GM12878 (cell line): Measurements from ENCODE around the gene CCDC181. TPM values are rescaled to one million over a fixed set of nuclear protein-coding genes. Genes with fewer than 3 reads are reported as not detected.

ENCODE experiments used
- ATAC-seq: fragments of 200-7000 bp; cut with Tn5 transposase; 3 replicates; pipeline ENCODE4 v1.9.1; 2020; ENCODE audit warnings: mild to moderate bottlenecking, moderate library complexity
- Bru-seq: library from RNA; stranded (reverse); fragments of 400-500 nt; gene quantifications from one replicate; lab custom pipeline; 2021; lab: Mats Ljungman, UMichigan
- BruChase-seq, 2 experiments: library from RNA; stranded (reverse); fragments of 400-500 nt; gene quantifications; one replicate each; lab custom pipeline; 2021; lab: Mats Ljungman, UMichigan
- BruUV-seq: library from RNA; stranded (reverse); fragments of 400-500 nt; replicated peaks from 2 replicates; lab custom pipeline; 2021; lab: Mats Ljungman, UMichigan
- CTCF ChIA-PET: fragments of 300-600 bp; sonication (Branson Sonifier 250); formaldehyde crosslinking; extraction: SDS; loops from one replicate; lab custom pipeline; 2021; ENCODE audit warnings: inconsistent platforms; lab: Yijun Ruan, JAX
- POLR2A ChIA-PET: fragments of 350-600 bp; formaldehyde crosslinking; extraction: SDS; loops from one replicate; lab custom pipeline; 2021; ENCODE audit warnings: inconsistent platforms; lab: Charles Lee
- RAD21 ChIA-PET: fragments of 300-600 bp; sonication (Branson Sonifier 250); formaldehyde crosslinking; loops from one replicate; lab custom pipeline; 2023; ENCODE audit warnings: antibody characterized with exemption; ENCODE audit not compliant: unreplicated experiment; lab: Charles Lee
- SMC1A ChIA-PET: fragments of 300-600 bp; sonication (Branson Sonifier 250); formaldehyde crosslinking; loops from one replicate; lab custom pipeline; 2023; ENCODE audit not compliant: unreplicated experiment, uncharacterized antibody; lab: Charles Lee
- DNase-seq: peaks from one replicate; pipeline ENCODE4 v3.0.0-alpha.2; 2011; ENCODE audit warnings: low read depth, low spot score
- FAIRE-seq: peaks from 3 replicates; lab custom pipeline; 2011; peaks lifted over from hg19 to GRCh38; lab: Jason Lieb, UNC
- H2AFZ ChIP-seq: 2 replicates; pipeline ENCODE4 v1.6.0; 2011; ENCODE audit warnings: low read depth, low read length, control low read depth; ENCODE audit not compliant: control insufficient read depth
- H3K27ac ChIP-seq: 2 replicates; pipeline ENCODE4 v1.5.1; 2011; ENCODE audit warnings: control low read depth; ENCODE audit not compliant: control insufficient read depth, insufficient read depth
- H3K27me3 ChIP-seq, 2 experiments: replicated peaks in 1 of 2; 2 replicates each; pipeline versions ENCODE4 v1.6.0 to v1.6.1; 2011; ENCODE audit warnings: low read length in 1 of 2; ENCODE audit not compliant: control insufficient read depth in 2 of 2, insufficient read depth in 2 of 2
- H3K36me3 ChIP-seq, 2 experiments: 2 replicates each; pipeline ENCODE4 v1.5.1; 2011; ENCODE audit warnings: low read length in 1 of 2; ENCODE audit not compliant: control insufficient read depth in 2 of 2, insufficient read depth in 2 of 2
- H3K4me1 ChIP-seq: 2 replicates; pipeline ENCODE4 v1.6.1; 2011; ENCODE audit warnings: mild to moderate bottlenecking, low read length, moderate library complexity, mixed read lengths; ENCODE audit not compliant: control insufficient read depth, insufficient read depth
- H3K4me2 ChIP-seq: 2 replicates; pipeline ENCODE4 v1.6.0; 2011; ENCODE audit warnings: control low read depth; ENCODE audit not compliant: control insufficient read depth, insufficient read depth
- H3K4me3 ChIP-seq: fragments of 200-600 bp; sonication (generic); 2 replicates; pipeline ENCODE4 v1.5.1; 2016
- H3K79me2 ChIP-seq: 2 replicates; pipeline ENCODE4 v1.6.0; 2011; ENCODE audit warnings: low read length; ENCODE audit not compliant: control insufficient read depth, insufficient read depth
- H3K9ac ChIP-seq: 2 replicates; pipeline ENCODE4 v1.8.0; 2011; ENCODE audit warnings: low read length, control low read depth, mixed read lengths; ENCODE audit not compliant: control insufficient read depth, insufficient read depth
- H3K9me3 ChIP-seq: replicated peaks from 3 replicates; pipeline ENCODE4 v1.5.1; 2011; ENCODE audit warnings: mild to moderate bottlenecking, low read length; ENCODE audit not compliant: control insufficient read depth, insufficient read depth
- H4K20me1 ChIP-seq: 2 replicates; pipeline ENCODE4 v1.6.0; 2011; ENCODE audit not compliant: control insufficient read depth, insufficient read depth
- BHLHE40 ChIP-seq, 2 experiments: fragments of 450-650 bp in 1 of 2; IDR thresholded peaks; 2 replicates each; pipeline ENCODE4 v1.6.1; 2011 to 2017; ENCODE audit warnings: low read depth in 2 of 2, borderline replicate concordance in 1 of 2, improper control_type of control experiment in 1 of 2, low read length in 1 of 2, mild to moderate bottlenecking in 1 of 2
- BMI1 ChIP-seq: fragments of 450-650 bp; IDR thresholded peaks from 2 replicates; pipeline ENCODE4 v1.6.1; 2016; ENCODE audit warnings: mild to moderate bottlenecking, moderate library complexity, borderline replicate concordance
- EGR1 ChIP-seq, 2 experiments: IDR thresholded peaks; 1 replicate in 1 of 2; 2 replicates in 1 of 2; pipeline ENCODE4 v1.6.1; 2011 to 2012; ENCODE audit warnings: low read depth in 2 of 2, low read length in 2 of 2, borderline replicate concordance in 1 of 2, mild to moderate bottlenecking in 1 of 2, moderate library complexity in 1 of 2
- HDAC2 ChIP-seq: fragments of 200-600 bp; sonication (generic); IDR thresholded peaks from 2 replicates; pipeline ENCODE4 v1.6.1; 2017
- KLF5 ChIP-seq: fragments of 450-650 bp; IDR thresholded peaks from 2 replicates; pipeline ENCODE4 v1.6.1; 2014; ENCODE audit warnings: mild to moderate bottlenecking; ENCODE audit not compliant: partially characterized antibody
- NR2C2 ChIP-seq: IDR thresholded peaks from 2 replicates; pipeline ENCODE4 v1.6.1; 2011; ENCODE audit warnings: borderline replicate concordance, low read depth; ENCODE audit not compliant: control insufficient read depth, insufficient read length
- POLR2AphosphoS2 ChIP-seq: IDR thresholded peaks from 2 replicates; pipeline ENCODE4 v1.6.1; 2011; ENCODE audit warnings: low read depth, mild to moderate bottlenecking, low read length, improper control_type of control experiment, moderate library complexity
- REST ChIP-seq: IDR thresholded peaks from 2 replicates; pipeline ENCODE4 v1.6.1; 2012; ENCODE audit warnings: mild to moderate bottlenecking, low read depth, low read length
- SMAD1 ChIP-seq: fragments of 450-650 bp; IDR thresholded peaks from 2 replicates; pipeline ENCODE4 v1.6.1; 2018; ENCODE audit warnings: mild to moderate bottlenecking, low read depth; ENCODE audit not compliant: partially characterized antibody
- SRF ChIP-seq, 2 experiments: IDR thresholded peaks; 2 replicates each; pipeline ENCODE4 v1.6.1; 2011; ENCODE audit warnings: low read depth in 2 of 2, low read length in 2 of 2, mild to moderate bottlenecking in 1 of 2, moderate library complexity in 1 of 2
- TAF1 ChIP-seq: IDR thresholded peaks from 2 replicates; pipeline ENCODE4 v1.6.1; 2011; ENCODE audit warnings: mild to moderate bottlenecking, low read depth, low read length, borderline replicate concordance
- ZBED1 ChIP-seq: IDR thresholded peaks from 2 replicates; pipeline ENCODE4 v1.6.1; 2016; ENCODE audit warnings: borderline replicate concordance
- ZBTB11 ChIP-seq: fragments of 450-650 bp; formaldehyde crosslinking; IDR thresholded peaks from 2 replicates; pipeline ENCODE4 v1.5.0; 2022; ENCODE audit warnings: mild to moderate bottlenecking, missing genetic modification characterization
- WGBS: methylation state at CpG from one replicate; pipeline ENCODE4 v1.1.6; 2016; ENCODE audit warnings: low lambda C conversion rate; ENCODE audit not compliant: insufficient replicate concordance, insufficient coverage; ENCODE audit errors: missing lambda C conversion rate; 5-methylcytosine and 5-hydroxymethylcytosine counted together
- in situ Hi-C: fragments of 300-500 bp; cut with MboI; formaldehyde crosslinking; loops from 9 replicates; pipeline ENCODE4 v1.14.3; 2018; ENCODE audit warnings: mixed read lengths
- intact Hi-C: fragments of 100-400 bp; cut with micrococcal nuclease; formaldehyde crosslinking; loops from one replicate; pipeline ENCODE4 v1.14.2; 2022; ENCODE audit not compliant: unreplicated experiment
- long read RNA-seq, 2 experiments: library from polyadenylated mRNA; unstranded; transcript quantifications; one replicate each; pipeline ENCODE4 v2.0.0, GENCODE V29; 2019 to 2020
- polyA minus RNA-seq, 3 experiments: library from RNA; depleted of rRNA, polyadenylated mRNA; stranded (reverse); fragments of >200 nt; gene quantifications; 2 replicates each; pipeline ENCODE4 v1.2.3, GENCODE V29; 2011
- polyA plus RNA-seq, 11 experiments: library from polyadenylated mRNA; depleted of rRNA in 4 of 11; unstranded in 6 of 11; stranded (reverse) in 5 of 11; fragments of >200 nt; fragmentation: Nextera tagmentation in 4 of 11; fragmentation: Illumina TruSeq in 1 of 11; extraction: Ambion mirVana in 4 of 11; extraction: Trizol in 1 of 11; gene quantifications; 1 replicate in 1 of 11; 2 replicates in 10 of 11; pipeline versions ENCODE4 v1.2.1 to v1.2.3, GENCODE V29; 2011 to 2016; ENCODE audit warnings: inconsistent platforms in 2 of 11, missing spikeins in 2 of 11, low read depth in 1 of 11
- total RNA-seq, 4 experiments: library from RNA; depleted of rRNA in 3 of 4; stranded (reverse); fragments of >200 nt in 3 of 4; fragmentation: Illumina TruSeq in 1 of 4; extraction: Trizol in 1 of 4; gene quantifications; 2 replicates each; pipeline versions ENCODE4 v1.2.1 to v1.2.3, GENCODE V29; 2013 to 2021

CCDC181 gene
- not detected in 2 replicates for total RNA-seq (2013; cell fraction: nucleolus; rRNA removed)
- not detected in 2 replicates for total RNA-seq (2014; rRNA removed)
- not detected in 2 replicates for total RNA-seq (2014; rRNA removed; fragmentation: Illumina TruSeq; extraction: Trizol)
- not detected in 2 replicates for total RNA-seq (2021)
- not detected for polyA plus RNA-seq (2011; ENCODE audit: low read depth)
- polyA plus RNA-seq (2011; rRNA removed) = not detected in 2 replicates
- not detected in 2 replicates for polyA plus RNA-seq (2011; cell fraction: cytosol; rRNA removed)
- not detected in 2 replicates for polyA plus RNA-seq (2011; cell fraction: nucleus; rRNA removed)
- not detected in 2 replicates for polyA plus RNA-seq (2012)
- polyA plus RNA-seq (2014; fragmentation: Illumina TruSeq; extraction: Trizol) = not detected in 2 replicates
- polyA plus RNA-seq (2014; fragmentation: Nextera tagmentation; extraction: Ambion mirVana) = not detected
- not detected in 2 replicates for polyA plus RNA-seq (2014; rRNA removed)
- not detected for polyA plus RNA-seq (2016; fragmentation: Nextera tagmentation; extraction: Ambion mirVana)
- not detected in 2 replicates for polyA minus RNA-seq (2011; rRNA and poly(A)+ RNA removed)
- not detected in 2 replicates for polyA minus RNA-seq (2011; cell fraction: cytosol; rRNA and poly(A)+ RNA removed)
- 0.24 TPM in 1 of 2 replicates, not detected in the other for polyA minus RNA-seq (2011; cell fraction: nucleus; rRNA and poly(A)+ RNA removed)
- Bru-seq, nascent RNA = percentile 19 among the genes with signal in this experiment
- BruChase-seq, experiment 1, labeled RNA remaining after a 6-hour chase = percentile 23 among the genes with signal in this experiment
- percentile 36 among the genes with signal in this experiment for BruChase-seq, experiment 2, labeled RNA remaining after a 2-hour chase
- long read RNA-seq, experiment 1 = 0 reads
- long read RNA-seq, experiment 2, partial matches to known transcripts = 0 of 1 reads
- long read RNA-seq, experiment 2, other reads (novel, unspliced or antisense) = 1 of 1 reads

GRCh38 chr1:169427081-169427641 is at the start of gene CCDC181:
Gene CCDC181, minus strand, starts transcription at chr1:169427474. Its CDS starts 2,547 bp downstream, at chr1:169424927.
- no peaks in the 10 kb centered on the region; the same call in 2 of the 3 replicates for H3K9me3 ChIP-seq
- H3K36me3 ChIP-seq = no peaks in the 10 kb centered on the region
- CTCF ChIA-PET = interaction anchor here (1.1 kb wide), 1 partner anchor 142 kb away, joined by 4 read pairs; no protein-coding TSS in a partner anchor
- no peaks in the 10 kb centered on the region for H4K20me1 ChIP-seq
- POLR2A ChIA-PET = no interaction called here
- H3K4me2 ChIP-seq = peak within 1 kb of the TSS; percentile 82
- in situ Hi-C loops = no loop called here
- H3K9ac ChIP-seq = no peak within 1 kb of the TSS
- RAD21 ChIA-PET = no interaction called here
- peaks cover 0 to 4% of the 10 kb centered on the region in 2 experiments; a peak in 2 of 4 replicates for H3K27me3 ChIP-seq
- no peak within 1 kb of the TSS for H3K27ac ChIP-seq
- ATAC-seq = peak; percentile 87
- intact Hi-C loops = no loop called here
- H3K79me2 ChIP-seq = no peaks in the 10 kb centered on the region
- no peaks in the 10 kb centered on the region for H3K4me1 ChIP-seq
- H2AFZ ChIP-seq = peak within 1 kb of the TSS; percentile 52
- FAIRE-seq = no peak
- SMC1A ChIA-PET = interaction anchor here (0.8 to 1.7 kb wide), 3 partner anchors 59 to 824 kb away, joined by 3 to 4 read pairs (median 4); no protein-coding TSS in a partner anchor
- BruUV-seq = no TSS peak
- DNase-seq = peak; percentile 8
- 33% methylated on average over 27 of the region's 29 CpGs for WGBS
- no peak within 1 kb of the TSS for H3K4me3 ChIP-seq
- TF ChIP-seq ZBTB11 (CRISPR knock-in tag) = no peak
- peak; percentile 79 for TF ChIP-seq BMI1
- no peak for TF ChIP-seq EGR1 (IDR thresholded peaks at IDR 0.05; ENCODE audit: borderline replicate concordance in 1 of 2, low read depth in 2 of 2, low read length in 2 of 2)
- peak; percentile 54 to 69; a peak in 3 of 4 replicates for TF ChIP-seq BHLHE40 (IDR thresholded peaks at IDR 0.05; ENCODE audit: borderline replicate concordance in 1 of 2, low read depth in 2 of 2, low read length in 1 of 2)
- TF ChIP-seq SRF (IDR thresholded peaks at IDR 0.05; ENCODE audit: low read depth in 2 of 2, low read length in 2 of 2) = no peak
- no peak for TF ChIP-seq HDAC2
- no peak for TF ChIP-seq NR2C2
- TF ChIP-seq TAF1 = no peak
- TF ChIP-seq KLF5 = no peak
- TF ChIP-seq SMAD1 = no peak
- TF ChIP-seq REST = no peak
- no peak for TF ChIP-seq POLR2AphosphoS2
- no peak for TF ChIP-seq ZBED1
